ENCODE data around the gene MAN1C1.

MAN1C1 gene

DNA sequence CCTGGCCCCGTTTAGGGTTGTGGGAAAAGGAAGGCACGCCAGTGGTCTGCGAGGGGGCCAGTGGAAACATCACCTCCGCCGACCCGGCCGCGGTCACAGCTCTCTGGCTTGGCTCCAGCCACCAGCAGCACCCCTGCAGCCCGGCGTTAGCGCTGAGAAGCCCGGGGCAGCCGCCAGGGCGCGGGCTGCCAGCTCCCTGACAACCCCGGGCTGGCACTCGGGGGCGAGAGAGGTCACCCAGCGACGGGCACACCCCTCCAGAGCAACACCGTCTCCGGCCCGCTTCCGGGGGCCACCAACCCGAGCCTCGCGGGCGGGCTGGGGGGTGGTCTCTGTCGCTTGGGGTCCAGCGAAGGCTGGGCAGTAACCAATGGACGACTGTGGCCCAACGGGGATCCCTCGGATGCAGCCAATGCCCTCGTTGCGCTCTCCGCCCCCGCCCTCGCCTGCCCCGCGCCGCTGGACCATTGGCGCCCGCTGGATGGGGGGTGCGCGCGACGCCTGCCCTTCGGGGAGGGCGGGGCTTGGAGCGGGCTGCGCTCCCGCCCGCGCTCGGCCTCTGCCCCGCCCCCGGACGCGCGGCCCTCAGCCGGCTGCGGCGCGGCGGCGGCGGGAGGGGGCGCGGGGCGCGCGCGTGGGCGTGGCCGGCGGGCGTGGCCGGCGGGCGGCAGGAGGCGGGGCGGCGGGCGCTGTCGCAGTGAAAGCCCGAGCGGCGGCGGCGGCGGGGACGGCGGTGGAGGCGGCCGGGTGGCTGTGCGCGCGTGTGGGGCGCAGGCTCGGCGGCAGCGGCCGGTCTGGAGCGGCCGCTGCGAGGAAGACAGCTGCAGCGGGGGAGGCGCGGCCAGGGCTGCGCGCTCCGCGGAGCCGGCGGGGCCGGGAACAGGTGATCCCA lies at the start of gene MAN1C1:
Gene MAN1C1 (plus strand): TSS at position 697 of the 892 bp plus-strand sequence. CDS start 1,007 bp downstream, outside the sequence.
- DNase-seq (ENCODE audit: low spot score): peak; percentile 93

DNA sequence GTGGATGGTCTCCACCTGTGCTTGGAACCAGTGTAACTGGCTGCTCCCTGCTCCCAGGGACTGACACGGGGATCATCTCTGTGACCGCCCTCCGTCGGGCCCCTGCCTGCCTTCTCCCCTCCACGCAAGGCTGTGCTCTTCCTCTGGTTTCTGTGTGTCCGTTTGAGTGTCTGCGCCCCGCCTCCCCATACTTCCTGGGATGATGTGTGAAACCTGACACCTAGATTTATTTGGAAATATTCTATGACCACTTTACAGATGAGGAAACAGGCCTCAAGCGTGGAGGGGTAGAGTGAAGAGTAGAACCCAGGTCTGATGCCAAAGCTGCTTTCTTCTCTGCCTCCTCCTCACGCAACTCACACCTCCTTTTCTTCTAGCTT lies 48.9 kb upstream of the MAN1C1 start:
- no peak for DNase-seq (ENCODE audit: low spot score)

GRCh38 chr1:25568090-25568833 lies 48.3 kb upstream of the MAN1C1 start:
- DNase-seq (ENCODE audit: low spot score): peak; percentile 41

GRCh38 chr1:25568834-25569596 lies 47.6 kb upstream of the MAN1C1 start:
- DNase-seq (ENCODE audit: low spot score): no peak

- no peak for DNase-seq (ENCODE audit: low spot score)
Measured at GRCh38 chr1:25569597-25570396, 46.8 kb upstream of the MAN1C1 start.

- no peak for DNase-seq (ENCODE audit: low spot score)
Measured at GRCh38 chr1:25570798-25571521, 45.6 kb upstream of the MAN1C1 start.

- no peak for DNase-seq (ENCODE audit: low spot score)
Measured at GRCh38 chr1:25571522-25571970, 45.0 kb upstream of the MAN1C1 start.

GRCh38 chr1:25572107-25572506 lies 44.5 kb upstream of the MAN1C1 start:
- DNase-seq (ENCODE audit: low spot score): no peak

GRCh38 chr1:25572708-25573590 lies 43.6 kb upstream of the MAN1C1 start:
- peak; percentile 83 for DNase-seq (ENCODE audit: low spot score)

DNA sequence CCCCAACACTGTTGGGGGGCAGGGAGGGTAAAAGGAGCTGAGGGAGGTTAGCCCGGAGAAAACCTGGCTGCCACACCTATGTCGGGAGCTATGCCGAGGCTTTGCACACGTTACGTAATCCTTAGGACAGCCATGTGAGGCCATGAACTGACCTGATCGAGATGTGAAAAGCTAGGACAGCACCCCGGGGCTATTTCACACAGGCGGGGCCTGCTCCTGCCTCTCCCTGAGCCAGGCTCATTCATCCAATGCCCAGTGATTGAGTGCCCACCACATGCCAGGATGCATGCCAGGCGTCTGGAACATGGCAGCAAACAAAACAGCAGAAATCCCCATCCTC lies 43.0 kb upstream of the MAN1C1 start:
- DNase-seq (ENCODE audit: low spot score): peak; percentile 82

GRCh38 chr1:25573961-25574360 lies 42.6 kb upstream of the MAN1C1 start:
- DNase-seq (ENCODE audit: low spot score): no peak

- DNase-seq (ENCODE audit: low spot score): no peak
Measured at GRCh38 chr1:25575191-25575590, 41.4 kb upstream of the MAN1C1 start.

DNA sequence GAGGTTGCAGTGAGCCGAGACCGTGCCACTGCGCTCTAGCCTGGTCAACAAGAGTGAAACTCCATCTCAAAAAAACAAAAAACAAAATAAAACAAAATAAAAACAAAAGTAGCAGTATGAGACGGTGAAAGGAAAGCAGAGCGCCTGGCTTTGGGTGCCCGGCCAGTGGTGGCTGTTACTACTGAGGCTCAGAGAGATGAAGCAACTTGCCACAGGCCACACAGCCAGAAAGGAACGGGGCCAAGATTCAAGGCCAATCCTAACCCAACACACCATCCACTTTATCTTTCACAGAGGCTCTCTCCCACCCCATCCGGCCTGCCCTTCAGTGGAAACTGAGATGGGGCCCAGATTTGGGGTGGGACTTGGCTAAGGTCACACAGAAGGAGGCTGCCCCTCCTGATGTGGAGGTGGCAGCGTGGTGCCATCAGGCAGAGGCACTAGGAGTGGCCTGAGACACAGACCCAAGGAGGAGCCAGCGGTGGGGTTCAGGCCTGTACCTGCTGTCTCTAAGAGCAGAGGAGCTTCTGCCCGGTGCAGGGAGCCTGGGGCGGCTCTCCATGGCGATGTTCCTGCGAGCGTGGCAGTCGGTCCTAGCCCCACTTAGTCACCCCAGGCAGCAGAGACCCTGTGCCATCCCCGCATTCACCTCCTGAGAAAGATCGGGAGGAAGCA lies 40.0 kb upstream of the MAN1C1 start:
- no peak for DNase-seq (ENCODE audit: low spot score)

DNA sequence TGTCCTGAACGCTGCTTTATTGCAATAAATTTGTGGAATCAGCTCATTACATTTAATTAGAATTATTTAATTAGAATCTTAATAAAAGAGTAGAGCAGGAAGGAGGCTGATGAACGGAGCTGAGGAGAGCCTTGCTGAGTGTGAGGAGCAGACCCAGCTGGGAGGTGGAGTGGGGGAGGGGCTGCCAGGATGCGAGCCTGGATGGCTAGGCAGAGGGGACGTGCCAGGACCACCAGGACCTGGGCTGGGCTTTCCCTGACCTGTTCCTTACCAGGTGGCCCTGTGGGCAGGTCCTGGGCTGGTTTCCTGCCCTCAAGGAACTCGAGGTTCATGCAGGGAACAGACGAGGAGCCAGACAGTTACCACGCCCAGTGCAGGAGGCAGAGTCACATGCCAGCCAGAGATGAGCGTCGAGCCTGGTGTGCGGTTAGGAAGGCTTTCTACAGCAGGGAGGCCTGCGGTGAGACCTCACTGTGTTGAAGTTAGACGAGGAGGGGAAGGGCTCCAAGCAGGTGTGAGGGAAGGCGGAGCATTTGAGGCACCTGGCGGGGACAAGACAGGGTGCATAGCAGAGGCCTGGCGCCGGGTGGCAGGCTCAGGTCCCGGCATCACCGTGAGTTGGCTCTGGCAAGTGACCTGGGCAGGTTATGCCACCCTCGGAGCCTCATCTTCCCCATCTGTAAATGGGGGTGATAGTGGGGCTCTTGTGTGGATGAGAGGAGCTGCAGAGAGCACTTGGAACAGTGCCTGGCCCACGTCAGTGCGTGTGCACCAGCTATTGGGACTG lies 39.3 kb upstream of the MAN1C1 start:
- DNase-seq (ENCODE audit: low spot score): no peak

DNA sequence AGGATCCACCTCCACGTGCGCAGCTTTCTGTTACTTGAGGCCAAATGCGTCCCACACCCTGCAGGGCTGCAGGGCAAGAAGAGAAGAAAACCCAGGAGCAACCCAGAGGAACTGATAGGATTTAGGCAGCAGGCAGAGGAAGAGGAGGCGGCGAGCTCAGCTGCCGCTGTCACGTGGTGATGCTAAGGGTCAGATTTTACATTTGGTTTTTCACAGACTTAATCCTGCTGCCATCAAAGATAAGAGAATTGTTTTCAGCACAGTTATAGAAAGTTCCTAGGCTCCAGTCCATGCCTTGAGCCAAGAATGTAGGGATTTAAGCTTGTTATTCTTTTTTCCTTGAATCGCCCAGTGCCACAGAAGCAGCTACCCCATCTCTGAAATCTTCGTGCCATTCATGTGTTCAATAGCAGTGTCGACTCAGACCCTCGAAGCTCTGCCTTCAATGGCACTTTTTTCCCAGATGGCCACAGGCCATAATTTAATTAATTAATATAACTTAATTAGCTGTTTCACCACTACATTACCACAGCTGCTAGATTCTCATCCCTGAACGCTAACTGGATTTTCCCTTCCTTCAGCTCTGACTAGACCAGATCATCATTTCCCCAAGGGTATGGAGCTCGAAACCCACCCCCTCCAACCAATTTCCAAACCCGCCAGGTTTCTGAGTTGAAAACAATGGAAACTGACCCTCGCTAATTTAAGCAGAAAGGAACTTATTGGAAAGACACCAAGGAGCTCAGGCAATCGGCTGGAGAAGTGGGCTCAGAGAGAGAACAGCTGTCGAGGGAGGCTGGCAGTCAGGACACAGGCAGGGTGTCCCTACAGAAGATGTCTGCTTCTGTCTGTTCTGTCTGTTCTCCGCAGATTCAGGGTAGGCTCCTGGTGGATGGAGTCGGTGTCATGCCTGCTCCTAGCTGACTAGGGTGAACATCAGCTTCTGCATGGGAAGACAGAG lies 37.0 kb upstream of the MAN1C1 start:
- DNase-seq (ENCODE audit: low spot score): no peak

DNA sequence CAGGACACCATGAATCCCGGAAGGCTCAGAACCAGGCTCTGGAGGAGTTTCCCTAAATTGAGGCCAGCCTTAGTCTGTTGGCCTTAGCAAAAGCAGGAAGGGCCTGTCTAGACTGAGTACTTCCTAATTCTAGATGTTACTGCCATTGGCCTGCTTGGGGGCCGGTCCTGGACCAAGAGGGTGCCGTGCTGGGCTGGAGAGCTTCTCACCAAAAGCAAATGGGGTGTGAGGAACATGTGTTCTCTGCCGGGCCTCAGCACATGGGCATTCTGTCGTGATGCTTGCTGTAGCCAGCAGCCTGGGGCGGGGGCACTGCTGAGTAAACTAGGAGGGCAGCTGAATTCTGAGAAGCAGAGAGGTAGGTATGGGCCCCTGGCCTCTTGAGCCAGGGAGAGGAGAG lies 35.7 kb upstream of the MAN1C1 start:
- DNase-seq (ENCODE audit: low spot score): no peak

GRCh38 chr1:25581764-25582163 lies 34.8 kb upstream of the MAN1C1 start:
- no peak for DNase-seq (ENCODE audit: low spot score)

All from HuH-7.5 (cell line).